Measurements from ENCODE around the gene NLRX1.
"Not testable (repeated sequence)": the region's sequence is repeated elsewhere in the genome, so short reads cannot be mapped to it uniquely, and the experiment has no call there.

DNA sequence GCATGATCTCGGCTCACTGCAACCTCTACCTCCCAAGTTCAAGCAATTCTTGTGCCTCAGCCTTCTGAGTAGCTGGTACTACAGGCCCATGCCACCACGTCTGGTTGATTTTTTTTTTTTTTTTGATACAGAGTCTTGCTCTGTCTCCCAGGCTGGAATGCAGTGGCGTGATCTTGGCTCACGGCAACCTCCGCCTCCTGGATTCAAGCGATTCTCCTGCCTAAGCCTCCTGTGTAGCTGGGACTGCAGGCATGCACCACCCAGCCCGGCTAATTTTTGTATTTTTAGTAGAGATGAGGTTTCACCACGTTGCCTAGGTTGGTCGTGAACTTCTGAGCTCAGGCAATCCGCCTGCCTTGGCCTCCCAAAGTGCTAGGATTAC is 1.5 kb upstream of the NLRX1 start:
- TF ChIP-seq, protein P1, sequence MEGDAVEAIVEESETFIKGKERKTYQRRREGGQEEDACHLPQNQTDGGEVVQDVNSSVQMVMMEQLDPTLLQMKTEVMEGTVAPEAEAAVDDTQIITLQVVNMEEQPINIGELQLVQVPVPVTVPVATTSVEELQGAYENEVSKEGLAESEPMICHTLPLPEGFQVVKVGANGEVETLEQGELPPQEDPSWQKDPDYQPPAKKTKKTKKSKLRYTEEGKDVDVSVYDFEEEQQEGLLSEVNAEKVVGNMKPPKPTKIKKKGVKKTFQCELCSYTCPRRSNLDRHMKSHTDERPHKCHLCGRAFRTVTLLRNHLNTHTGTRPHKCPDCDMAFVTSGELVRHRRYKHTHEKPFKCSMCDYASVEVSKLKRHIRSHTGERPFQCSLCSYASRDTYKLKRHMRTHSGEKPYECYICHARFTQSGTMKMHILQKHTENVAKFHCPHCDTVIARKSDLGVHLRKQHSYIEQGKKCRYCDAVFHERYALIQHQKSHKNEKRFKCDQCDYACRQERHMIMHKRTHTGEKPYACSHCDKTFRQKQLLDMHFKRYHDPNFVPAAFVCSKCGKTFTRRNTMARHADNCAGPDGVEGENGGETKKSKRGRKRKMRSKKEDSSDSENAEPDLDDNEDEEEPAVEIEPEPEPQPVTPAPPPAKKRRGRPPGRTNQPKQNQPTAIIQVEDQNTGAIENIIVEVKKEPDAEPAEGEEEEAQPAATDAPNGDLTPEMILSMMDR (IDR thresholded peaks at IDR 0.05) = not testable (repeated sequence)
- not testable (repeated sequence) for TF ChIP-seq POLR2A (IDR thresholded peaks at IDR 0.05)
